GM12873 (cell line): ENCODE measurements around the gene SMIM22.

Experiments
- TF ChIP-seq, protein P1 (sequence below): IDR thresholded peaks from 2 replicates; pipeline ENCODE4 v1.5.1; 2012; ENCODE audit warnings: low read depth, mild to moderate bottlenecking, moderate library complexity, low read length, control low read depth; ENCODE audit not compliant: insufficient read depth; ENCODE audit errors: missing control alignments

The SMIM22 gene

DNA sequence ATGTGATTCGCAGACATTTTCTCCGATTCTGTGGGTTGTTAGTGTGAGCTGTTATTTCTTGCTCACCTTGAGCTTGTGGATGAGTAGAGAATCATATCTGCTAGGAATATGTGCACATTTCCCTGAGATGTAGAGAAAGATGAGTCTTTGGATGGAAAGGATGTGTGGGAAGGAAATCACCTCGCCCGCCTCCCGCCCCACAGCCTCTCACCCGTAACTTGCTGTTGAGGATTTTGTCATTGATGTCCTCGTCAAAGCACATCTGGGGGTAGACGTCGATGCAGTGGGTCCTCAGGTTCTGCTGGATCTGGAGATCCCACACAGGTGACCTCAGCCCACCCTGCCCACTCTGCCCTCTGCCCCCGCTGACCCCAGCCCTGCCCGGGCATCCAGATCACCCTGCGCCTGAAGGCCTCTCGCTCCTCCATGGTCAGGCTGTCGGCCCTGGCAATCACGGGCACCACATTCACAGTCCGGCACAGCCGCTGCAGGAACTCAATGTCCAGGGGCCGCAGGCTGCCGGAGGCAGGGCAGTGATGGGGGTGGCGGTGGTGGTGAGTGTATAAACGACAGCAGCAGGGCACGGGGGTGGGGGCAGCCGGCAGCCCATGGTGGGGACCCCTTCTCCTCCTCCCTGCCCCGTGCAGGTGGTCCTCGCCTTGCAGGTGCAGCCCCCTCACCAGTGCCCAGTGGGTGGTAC, 11.8 kb upstream of the SMIM22 start:
- TF ChIP-seq, protein P1, sequence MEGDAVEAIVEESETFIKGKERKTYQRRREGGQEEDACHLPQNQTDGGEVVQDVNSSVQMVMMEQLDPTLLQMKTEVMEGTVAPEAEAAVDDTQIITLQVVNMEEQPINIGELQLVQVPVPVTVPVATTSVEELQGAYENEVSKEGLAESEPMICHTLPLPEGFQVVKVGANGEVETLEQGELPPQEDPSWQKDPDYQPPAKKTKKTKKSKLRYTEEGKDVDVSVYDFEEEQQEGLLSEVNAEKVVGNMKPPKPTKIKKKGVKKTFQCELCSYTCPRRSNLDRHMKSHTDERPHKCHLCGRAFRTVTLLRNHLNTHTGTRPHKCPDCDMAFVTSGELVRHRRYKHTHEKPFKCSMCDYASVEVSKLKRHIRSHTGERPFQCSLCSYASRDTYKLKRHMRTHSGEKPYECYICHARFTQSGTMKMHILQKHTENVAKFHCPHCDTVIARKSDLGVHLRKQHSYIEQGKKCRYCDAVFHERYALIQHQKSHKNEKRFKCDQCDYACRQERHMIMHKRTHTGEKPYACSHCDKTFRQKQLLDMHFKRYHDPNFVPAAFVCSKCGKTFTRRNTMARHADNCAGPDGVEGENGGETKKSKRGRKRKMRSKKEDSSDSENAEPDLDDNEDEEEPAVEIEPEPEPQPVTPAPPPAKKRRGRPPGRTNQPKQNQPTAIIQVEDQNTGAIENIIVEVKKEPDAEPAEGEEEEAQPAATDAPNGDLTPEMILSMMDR: no peak

DNA sequence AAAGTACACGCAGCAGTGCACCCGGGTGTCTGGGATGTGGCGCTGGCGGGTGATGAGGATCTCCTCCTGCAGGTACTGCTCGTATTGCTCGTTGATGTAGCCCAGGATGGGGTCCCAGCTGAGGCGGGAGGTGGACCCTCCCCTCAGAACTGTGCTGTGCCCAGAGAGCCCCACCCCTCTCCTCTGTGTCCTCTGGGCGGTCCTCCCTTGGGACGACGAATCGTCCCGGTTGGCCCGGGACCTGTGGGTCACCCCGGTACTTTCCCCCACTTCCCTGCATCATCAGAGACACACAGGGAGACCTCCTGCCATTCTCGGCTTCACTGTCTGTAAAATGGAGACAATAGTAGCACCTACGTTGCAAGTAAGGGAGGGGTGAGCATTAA, 11.2 kb upstream of the SMIM22 start:
- TF ChIP-seq, protein P1: no peak

DNA sequence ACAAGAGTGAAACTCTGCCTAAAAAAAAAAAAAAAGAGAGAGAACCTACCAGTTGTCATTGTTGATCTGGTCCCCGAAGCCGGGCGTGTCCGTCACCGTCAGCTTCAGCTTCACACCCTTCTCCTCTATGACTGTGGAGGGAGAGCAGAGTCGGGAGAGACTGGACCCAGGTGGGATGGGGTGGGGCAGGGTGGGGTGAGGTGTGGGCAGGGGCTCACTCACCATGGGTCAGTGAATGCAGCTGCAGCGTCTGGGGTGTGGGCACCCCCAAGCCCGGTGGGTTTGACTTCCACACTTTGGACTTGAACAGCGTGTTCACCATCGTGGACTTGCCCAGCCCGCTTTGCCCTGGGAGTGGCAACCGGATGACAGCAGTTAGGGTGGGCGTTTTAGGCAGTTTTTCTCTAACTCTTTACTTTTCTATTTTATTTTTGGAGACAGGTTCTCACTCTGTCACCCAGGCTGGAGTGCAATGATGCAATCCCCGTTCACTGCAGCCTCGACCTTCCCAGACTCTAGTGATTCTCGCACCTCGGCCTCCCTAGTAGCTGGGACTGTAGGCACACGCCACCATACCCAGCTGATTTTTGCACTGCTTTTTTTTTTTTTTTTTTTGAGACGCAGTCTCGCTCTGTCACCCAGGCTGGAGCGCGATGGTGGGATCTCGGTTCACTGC, 9.3 kb upstream of the SMIM22 start:
- TF ChIP-seq, protein P1: no peak

DNA sequence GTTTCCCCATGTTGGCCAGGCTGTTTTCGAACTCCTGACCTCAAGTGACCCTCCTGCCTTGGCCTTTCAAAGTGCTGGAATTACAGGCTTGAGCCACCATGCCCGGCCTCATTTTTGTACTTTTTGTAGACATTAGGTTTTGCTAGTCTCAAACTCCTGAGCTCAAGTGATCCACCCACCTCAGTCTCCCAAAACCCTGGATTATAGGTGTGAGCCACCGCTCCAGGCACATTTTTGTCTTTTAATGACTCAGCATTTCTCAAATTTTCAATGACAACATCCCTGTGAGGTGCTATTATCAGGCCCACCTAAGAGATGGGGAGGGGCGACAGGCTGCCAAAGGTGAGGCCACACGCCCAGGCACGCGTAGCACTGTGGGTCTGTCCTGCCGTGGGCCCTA, 8.1 kb upstream of the SMIM22 start:
- TF ChIP-seq, protein P1: no peak

DNA sequence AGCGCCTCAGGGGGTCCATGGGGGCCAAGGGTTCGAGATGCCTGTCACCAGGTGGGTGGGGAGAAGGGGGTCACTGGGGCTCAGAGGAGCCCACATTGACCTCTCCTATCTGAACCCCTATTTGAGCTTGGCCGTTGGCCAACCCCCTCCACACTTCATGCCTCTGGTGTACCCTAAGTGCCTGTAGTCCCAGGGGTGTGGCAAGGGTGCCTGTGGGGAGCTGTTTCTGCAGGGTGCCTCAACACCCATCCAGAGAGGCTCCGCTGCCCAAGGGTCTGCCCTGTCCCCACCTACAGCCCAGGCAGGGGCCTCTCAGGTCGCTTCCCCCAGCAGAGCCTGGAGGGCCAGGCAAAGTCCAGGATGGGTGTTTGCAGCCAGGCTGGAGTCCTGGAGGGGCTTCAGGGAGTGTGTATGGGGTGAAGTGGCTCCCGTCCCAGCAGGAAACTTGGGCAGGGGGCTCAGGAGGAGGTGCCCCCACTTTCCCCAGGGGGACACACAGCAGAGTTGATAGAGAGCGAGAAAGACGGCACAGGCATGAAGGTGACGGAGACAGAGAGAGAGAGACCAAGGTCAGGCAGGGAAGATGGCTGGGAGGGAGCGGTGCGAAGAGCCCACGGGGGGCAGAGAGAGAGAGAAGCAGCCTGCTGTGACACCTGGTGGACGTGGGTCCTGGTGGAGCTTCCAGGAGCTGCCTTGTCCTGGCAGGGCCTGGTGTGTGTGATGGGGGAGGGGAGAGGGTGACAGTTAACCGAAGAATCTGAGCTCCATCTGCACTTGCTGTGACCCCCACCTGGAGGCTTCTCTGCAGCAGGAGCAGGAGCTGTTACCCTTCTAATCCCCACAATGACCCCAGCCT, 7.3 kb upstream of the SMIM22 start, which contains the start of gene SEPTIN12:
Gene SEPTIN12 (minus strand): TSS at position 719 of the 856 bp plus-strand sequence. CDS start 700 bp downstream, at position 19.
- TF ChIP-seq, protein P1: no peak

DNA sequence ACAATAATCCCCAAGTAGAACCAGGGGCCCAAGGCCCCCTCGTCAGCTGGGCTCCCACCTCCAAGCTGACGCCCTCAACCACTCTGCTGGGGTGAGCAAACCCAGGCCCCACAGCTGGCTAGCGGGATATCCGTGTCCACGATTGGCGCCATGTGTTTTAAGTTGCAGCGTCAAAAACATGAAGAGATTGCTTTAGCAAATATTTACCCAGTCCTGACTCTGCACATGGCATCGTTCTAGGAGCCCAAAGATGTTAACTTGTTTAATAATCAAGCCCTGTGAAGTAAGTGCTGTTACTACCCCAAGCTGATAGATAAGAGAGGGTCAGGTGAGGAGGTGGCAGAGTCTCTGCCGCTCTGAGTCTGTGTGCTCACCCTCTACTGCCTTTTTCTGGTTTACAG, 6.7 kb upstream of the SMIM22 start:
- TF ChIP-seq, protein P1: no peak

DNA sequence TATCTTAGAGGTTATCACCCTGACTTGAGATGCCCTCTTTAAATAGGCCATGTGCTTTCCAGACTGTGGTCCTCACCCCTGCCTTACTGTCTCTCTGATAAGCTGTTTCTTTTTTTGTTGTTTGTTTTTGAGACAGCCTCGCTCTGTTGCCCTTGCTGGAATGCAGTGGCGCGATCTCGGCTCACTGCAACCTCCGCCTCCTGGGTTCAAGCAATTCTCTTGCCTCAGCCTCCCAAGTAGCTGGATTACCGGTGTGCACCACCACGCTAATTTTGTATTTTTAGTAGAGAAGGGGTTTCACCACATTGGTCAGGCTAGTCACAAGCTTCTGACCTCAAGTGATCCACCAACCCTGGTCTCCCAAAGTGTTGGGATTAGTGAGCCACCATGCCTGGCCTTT, 6.3 kb upstream of the SMIM22 start:
- TF ChIP-seq, protein P1: no peak
